NCI-H748 (cell line): Measurements from ENCODE around the gene RASSF3.
"Not testable (repeated sequence)": the region's sequence is repeated elsewhere in the genome, so short reads cannot be mapped to it uniquely, and the experiment has no call there.

Source experiments
- DNase-seq: peaks from one replicate; lab custom pipeline; 2025; ENCODE audit not compliant: unreplicated experiment; lab: John Stamatoyannopoulos, UW

RASSF3 gene

DNA sequence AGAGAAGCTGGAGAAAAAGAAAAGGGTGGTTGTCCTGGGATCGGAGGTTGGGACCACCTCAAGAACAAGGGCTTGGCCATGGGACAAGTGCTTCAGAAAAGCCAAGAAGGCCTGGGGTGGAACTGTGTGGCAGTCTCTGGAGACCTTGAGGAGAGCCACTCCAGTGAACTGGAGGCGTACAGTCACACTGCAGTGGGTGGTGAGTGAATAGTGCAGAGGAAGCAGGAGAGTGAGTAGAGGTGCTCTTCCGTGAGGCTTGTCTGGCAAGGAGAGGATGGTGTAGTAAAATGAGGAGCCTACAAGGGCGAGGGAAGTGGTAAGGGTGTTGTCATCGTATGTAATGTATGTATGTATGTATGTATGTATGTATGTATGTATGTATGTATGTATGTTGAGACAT, 20.9 kb downstream of the RASSF3 start:
- no peak for DNase-seq

DNA sequence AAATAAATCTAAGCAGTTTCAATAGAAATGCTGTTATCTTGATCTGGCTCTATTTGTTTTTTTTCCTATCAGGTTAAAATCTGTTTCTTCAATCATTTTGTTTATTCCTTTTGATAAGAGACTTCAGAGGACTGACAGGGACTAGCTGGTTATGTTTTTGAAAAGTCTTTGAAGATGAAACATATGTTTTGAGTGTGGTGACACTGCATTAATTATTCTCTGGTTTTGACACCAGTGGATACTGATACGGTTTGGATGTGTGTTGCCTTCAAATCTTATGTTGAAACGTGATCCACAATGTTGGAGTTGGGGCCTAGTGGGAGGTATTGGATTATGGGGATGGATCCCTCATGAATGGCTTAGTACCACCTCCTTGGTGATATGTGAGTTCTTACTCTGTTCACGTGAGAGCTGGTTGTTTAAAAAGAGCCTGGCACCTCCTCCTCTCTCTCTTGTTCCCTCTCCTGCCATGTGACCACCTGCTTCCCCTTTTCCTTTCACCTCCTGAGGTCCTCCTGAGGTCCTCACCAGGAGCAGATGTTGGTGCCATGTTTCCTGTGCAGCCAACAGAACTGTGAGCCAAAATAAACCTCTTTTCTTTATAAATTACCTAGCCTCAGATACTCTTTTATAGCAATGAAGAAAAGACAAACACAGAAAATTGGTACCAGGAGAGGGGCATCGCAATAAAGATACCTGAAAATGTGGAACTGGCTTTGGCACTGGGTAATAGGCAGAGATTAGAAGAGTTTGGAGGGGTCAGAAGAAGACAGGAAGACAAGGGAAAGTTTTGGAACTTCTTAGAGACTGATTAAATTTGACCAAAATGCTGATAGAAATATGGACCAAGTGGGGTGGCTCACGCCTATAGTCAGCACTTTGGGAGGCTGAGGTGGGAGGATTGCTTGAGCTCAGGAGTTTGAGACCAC, 23.0 kb downstream of the RASSF3 start:
- no peak for DNase-seq

DNA sequence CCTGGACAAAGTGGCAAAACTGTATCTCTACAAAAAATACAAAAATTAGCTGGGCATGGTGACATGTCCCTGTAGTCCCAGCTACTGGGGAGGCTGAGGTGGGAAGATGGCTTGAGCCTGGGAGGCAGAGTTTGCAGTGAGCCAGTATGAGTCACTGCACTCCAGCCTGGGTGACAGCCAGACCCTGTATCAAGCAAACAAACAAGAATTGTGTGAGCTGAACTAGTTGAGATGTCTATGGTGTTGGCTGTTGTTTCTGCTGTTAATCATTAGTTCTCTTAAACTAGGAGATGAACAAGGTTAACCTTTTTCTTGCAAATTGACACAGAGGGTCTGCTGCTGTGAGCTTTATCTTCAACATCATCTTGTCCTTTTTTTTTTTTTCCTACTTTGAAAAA, 23.6 kb downstream of the RASSF3 start:
- no peak for DNase-seq

DNA sequence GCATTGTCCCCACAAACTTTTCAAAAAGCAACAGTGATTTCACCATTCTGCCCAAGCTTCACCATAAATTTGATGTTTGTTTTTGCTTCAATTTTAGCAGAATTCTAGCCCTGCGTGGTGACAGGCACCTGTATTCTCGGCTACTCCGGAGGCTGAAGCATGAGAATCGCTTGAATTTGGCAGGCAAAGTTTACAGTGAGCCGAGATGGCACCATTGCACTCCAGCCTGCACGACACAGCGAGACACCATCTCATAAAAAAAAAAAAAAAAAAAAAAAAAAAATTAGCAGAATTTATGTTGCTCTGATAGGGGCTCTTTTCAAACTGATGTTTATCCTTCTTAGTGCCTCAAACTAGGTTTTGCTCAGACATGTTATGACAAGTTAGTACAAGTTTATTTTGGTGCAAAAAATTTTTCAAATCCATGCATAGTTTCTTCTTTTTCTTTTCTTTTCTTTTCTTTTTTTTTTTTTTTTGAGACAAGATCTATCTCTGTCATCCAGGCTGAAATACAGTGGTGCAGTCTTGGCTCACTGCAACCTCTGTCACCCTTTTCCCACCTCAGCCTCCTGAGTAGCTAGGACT, 24.3 kb downstream of the RASSF3 start:
- DNase-seq, result no peak

DNA sequence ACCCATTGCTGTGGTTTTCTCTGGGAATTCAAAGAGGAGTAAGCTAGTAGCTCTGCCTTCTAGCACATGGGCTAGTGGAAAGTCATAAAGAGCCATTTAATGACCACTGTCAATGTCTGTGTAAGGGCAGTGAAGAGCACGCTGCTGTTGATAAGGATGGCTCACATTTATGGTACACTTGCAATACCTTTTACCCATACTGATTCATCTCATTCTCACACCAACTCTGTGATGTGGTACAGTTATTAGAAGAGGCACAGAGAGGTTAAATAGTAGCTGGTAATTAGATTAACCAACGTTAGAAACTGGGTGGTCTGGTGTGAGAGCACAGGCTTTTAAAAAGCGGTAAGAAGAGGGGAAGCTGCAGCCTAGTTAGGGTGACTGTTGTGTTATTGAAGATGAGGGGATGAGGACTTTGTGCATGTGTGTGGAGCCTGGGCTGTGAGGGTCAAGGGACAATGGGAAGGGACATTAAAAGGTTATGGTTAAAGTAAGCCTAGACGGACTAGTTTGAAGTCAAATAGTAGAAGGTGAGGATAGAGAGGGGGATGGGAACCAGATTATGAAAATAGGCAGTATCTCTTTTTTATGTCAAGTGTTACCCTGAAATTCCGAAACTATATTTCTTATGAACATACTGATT, 25.2 kb downstream of the RASSF3 start:
- no peak for DNase-seq

DNA sequence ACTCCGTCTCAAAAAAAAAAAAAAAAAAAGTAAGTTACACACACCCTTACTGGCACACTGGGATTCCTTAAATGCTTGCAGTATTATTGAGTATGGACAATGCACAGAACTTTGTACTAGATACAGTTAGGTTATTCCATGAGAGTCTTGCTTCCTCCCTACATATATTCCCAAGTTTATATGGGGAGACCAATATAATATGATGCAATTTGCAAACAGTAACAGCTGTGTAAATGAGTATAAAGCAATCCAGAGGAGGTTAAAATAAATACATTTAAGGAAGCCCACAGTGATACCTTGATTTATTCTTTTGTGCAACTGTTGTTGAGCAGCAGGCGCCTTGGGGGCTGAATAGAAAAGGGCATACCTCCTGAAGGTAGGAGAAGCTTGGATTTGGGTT, 26.6 kb downstream of the RASSF3 start:
- DNase-seq, result peak; percentile 52

DNA sequence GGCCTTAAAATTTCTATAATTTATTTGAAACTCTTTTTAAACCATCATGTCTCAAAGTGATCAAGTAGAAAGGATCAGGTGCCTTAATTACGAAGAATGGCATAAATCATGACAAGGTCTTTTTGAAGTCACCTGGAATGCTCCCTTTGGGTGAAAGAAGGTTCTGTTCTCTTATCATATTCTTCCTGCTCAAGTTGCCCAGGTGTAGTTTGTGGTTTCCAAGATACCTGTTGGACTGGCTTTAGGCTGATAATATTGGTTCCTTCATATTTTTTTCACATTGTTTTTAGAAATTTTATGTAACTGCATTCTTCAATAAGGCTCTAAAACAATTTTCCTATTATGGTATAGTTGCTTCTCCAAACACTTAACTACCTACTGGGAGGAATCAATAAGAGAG, 29.2 kb downstream of the RASSF3 start:
- DNase-seq, result no peak

DNA sequence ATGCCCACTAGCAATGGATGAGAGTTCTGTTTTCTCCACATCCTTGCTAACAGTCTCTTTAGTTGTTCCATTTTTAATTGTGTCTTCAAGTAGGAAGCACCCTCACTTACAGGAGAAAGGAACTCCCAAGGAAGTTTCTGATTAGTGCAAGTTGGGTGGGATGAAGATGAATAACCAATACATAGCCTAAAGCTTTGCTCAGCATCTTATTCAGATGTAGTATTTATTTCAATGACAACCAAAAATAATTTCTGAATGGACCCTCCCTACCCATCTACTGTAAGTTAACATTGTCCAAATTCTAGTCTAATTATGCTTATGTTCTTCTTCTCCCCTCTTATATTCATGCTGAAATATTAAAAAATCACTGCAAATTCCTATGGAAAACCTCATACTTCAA, 36.0 kb downstream of the RASSF3 start:
- no peak for DNase-seq

DNA sequence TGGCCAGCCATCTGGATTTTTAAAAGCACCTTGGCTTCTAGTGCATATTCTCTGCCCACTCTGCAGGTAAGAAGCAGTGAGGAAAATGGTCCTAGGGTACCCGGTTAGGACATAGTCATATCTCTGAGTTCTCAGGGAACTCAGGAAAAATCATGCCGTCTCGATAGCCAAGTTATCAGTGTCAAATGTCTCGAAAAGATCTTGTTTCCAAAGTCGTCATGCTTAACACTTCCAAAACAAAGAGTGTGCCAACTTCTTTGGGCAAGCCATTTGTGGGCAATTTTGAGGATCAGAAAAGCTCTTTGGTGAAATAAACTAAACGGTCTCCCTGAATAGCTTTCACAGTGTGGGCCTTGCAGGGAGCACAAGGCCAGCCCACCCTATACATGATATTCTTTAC, 39.2 kb downstream of the RASSF3 start:
- DNase-seq, result no peak

DNA sequence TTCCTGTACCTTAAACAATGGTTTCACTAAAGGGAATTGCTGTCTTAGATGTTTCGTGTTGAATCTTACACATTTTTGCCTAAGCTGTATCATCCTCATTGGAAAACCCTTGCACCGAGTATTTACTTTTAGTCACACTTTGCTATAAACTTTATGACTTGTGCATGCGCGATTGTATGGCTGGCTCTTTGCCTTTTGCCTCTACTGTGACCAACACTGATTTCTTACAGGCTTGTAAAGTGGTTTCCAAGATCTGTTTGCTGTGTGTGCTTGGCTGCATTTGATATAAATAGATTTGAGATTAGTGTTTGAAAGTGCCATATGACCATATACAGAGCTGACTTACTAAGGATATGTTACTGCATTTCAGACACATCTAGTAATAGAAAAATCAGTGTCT, 40.5 kb downstream of the RASSF3 start:
- no peak for DNase-seq

DNA sequence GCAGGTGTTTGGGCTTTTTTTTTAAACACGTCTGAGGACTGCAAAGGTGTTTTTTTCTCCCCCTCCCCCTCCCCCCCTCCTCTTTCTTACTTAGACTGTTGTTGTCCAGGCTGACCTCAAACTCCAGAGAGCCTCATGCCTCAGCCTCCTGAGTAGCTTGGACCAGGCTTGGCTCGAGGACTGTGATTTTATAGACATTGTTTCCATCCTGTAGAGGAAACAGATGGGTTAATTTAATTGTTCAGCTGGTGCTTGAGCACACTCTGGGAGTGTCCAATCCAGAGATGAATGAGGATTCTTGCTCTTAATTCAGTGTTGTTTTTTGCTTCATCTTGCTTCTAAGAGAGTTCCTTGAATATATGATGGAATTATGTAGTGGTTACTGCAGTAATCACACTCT, 42.1 kb downstream of the RASSF3 start:
- DNase-seq, result peak; percentile 33

DNA sequence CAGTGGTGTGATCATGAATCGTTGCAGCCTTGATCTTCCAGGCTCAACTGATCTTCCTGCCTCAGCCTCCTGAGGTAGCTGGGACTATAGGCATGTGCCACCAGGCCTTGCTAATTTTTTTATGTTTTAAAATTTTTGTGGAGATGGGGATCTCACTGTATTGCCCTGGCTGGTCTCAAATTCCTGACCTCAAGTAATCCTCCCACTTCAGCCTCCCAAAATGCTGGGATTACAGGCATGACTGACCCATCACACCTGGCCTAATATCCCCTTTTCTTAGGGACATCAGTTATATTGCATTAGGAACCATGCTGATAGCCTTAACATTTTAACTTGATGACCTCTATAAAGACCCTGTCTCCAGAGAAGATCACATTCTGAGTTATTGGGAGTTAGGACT, 42.8 kb downstream of the RASSF3 start:
- no peak for DNase-seq

DNA sequence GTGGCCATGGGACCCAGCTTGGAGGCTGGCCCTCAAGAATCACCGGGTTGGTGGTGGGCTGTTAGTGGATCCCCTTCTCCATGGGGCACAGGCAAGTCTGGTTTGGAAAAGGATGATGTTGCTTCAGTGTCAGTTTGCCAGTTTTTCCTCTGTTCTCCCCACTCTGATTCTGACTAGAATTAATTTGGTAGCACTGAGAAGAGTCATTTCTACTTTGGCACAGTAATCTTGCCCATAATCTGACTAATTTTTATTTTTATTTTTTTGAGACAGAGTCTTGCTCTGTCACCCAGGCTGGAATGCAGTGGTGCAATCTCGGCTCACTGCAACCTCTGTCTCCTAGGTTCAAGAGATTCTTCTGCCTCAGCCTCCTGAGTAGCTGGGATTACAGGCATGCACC, 43.6 kb downstream of the RASSF3 start:
- DNase-seq, result not testable (repeated sequence)

DNA sequence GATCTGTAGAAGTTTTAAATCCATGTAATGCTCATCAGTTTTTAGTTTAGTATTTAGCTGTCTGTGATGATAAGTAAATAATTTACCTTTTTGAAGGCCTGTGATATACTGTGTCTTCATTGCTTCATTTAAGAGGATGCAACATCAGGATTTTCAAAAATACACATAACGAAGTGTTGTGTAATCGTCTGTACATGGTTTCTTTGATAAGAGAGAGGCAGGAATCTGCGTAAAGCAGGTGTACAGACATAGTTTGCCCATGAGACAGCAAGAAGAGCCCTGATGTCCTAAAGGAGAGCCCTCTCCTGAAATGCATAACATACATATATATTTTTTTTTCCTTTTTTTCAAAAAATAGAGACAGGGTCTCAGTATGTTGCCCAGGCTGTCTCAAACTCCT, 44.8 kb downstream of the RASSF3 start:
- DNase-seq, result no peak

DNA sequence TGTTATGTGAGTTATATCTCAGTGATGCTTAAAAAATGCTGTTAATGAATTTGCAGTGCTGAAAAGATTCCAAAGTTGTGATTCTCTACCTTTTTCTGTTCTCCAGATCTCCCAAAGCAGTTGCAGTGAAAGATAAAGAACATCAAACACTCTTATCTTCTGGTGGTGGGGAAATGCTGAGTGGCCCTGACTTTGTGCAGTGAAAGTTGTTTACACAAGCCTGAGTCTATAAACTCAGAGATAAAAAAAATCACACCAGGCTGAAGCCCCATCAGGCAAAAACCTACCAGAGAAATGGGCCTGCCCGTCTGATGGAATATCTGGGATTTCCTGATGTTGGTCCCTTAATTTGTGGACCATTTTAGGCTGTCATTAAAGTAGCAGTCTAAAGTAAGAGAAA, 46.1 kb downstream of the RASSF3 start:
- no peak for DNase-seq

DNA sequence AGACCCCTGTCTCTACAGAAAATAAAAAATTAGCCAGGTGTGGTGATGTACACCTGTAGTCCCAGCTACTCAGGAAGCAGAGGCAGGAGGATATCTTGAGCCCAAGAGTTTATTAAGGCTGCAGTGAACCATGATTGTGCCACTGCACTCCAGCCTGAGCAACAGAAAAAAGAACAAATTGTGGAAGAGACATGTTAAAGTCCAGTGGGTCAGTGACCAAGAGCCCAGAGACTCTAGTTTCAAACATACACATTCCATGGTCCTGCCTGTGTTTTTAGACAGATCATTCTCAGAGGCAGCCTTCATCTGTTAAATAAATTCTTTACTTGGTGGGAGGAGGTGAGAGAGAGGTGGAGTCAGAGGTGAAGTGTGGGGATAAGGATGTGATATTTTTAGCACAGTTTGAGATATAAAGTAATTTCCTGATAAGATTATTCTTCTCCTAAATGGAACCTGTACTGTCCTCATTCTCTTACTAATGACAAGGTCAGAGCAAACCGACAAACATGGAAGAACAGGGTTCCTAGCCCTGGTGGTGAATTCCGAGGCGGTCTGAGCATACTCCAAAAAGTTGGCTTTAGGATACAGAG, 48.7 kb downstream of the RASSF3 start:
- no peak for DNase-seq

DNA sequence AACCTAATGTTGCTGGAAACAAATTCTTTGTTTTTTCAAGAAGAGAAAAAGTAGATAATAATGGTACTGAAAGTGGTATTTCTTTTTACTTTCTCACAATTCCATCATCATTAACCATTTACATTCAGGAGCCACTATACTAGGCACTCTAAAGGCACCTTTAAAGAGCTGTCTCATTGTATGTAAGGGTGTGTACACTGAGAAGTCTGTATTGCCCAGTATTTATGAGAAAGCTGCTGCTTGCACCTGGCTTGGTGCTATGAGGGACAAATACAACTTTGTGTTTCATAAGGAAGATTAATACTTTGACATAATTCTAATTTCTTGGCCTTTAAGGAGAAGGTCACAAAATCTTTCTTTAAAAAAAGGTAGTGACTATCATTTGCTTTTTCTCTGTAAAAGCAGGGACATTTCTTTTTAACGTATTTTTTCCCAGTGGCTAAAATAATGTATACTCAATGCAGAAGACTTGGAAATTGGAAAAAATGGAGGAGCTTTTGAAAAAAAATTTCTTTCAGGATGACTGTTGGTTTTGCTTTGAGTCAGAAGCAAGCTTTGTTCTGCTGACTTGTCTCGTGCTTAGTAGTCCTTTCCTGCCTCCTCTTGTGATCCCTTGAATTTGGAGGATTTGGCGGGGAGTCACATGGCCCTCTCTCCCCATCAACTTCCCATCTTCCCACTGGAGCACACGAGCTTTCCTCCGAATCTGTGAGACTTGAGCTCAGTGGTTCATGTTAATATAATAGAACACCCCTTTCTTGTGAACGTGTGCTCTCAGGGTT, 50.1 kb downstream of the RASSF3 start:
- no peak for DNase-seq

DNA sequence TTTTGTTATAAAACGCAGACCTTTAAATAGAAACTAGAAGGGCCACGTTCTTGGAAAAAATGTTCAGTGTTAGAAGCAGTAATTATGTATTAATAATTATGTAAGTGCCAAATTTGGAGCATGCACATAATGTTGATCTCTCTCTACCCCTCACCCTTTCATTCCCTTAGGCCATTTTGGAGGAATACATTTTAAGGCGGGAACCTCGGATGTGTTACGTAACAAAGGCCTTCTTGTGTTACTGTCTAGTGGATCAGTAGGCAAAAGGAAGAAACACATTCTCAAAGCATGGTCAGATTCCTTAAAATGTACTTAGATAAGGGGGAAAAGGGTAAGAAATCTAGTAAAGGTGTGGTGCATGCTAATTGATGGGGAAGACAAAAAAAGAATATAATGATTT, 52.7 kb downstream of the RASSF3 start:
- no peak for DNase-seq

DNA sequence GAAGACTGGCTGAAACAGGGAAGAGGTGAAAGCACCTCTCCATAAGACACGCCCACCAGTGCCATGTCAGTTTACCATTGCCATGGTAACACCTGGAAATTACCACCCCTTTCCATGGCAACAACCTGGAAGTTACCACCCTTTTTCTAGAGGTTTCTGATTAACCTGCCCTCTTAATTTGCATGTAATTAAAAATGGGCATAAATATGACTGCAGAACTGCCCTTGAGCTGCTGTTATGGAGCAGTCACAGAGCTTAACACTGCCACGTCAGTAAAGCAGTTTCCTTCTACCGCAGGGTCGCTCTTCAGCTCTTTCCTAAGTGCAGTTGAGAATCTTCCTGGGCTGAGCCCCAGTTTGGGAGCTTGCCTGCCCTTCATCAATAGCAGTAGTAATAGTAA, 55.2 kb downstream of the RASSF3 start:
- peak; percentile 38 for DNase-seq

DNA sequence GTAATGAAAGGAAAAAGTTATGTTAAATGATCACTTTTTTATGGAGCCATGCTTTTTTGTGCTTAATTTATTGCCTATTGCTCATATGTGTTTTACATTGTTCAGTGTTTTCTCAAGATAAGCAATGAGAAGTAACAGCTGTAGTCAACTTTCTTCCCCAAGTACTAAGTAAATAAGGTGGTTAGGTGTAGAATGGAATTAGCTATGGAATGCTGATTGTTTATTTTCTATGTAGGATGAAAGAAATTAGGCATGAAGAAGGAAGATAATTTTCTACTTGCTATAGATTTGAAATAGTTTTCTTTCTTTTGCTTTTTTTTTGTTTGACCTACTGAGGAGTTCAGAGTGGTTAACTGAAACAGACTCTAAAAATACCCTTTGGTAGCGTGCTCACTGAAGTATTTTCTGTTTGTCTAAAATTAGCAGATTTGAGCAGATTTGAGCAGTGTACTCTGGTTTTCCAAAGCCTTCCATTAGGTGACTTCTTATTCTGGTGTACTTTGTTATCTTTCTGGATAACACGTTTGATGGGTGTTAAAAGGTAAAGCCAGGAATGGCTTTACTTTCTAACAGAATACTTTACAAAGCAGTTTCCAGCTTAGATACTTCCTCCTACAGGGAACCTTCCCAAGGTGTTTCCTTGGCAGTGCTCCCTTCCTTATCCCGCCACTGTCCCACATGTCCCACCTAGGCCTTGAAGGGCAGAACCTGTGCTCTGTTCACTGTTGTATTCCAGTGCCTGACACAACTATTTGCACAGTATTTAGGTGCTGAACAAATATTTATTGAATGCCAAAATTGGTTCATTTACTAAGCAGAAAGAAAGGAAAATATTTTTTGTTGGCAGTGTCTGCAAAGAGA, 56.0 kb downstream of the RASSF3 start:
- DNase-seq, result no peak
